Stromal cell of bone marrow (primary cell): Measurements from ENCODE around the gene KRTAP12-3.
"Not testable (repeated sequence)": the region's sequence is repeated elsewhere in the genome, so short reads cannot be mapped to it uniquely, and the experiment has no call there.

Source experiments
- DNase-seq: peaks from one replicate; pipeline ENCODE4 v3.0.0-alpha.2; 2012; ENCODE audit warnings: low read depth

The KRTAP12-3 gene

GRCh38 chr21:44627181-44627822 is 30.4 kb upstream of the KRTAP12-3 start:
- not testable (repeated sequence) for DNase-seq

- DNase-seq = not testable (repeated sequence)
Observed at GRCh38 chr21:44627831-44628233, 29.9 kb upstream of the KRTAP12-3 start.

GRCh38 chr21:44628707-44629391 is 28.9 kb upstream of the KRTAP12-3 start:
- DNase-seq = no peak

- no peak for DNase-seq
Observed at GRCh38 chr21:44630440-44630839, 27.3 kb upstream of the KRTAP12-3 start.

GRCh38 chr21:44632067-44632466 is 25.7 kb upstream of the KRTAP12-3 start:
- no peak for DNase-seq

- no peak for DNase-seq
Observed at GRCh38 chr21:44636209-44637017, 21.3 kb upstream of the KRTAP12-3 start.

GRCh38 chr21:44637018-44637850 is 20.5 kb upstream of the KRTAP12-3 start, which contains the start of gene KRTAP10-10:
KRTAP10-10 (plus strand) TSS chr21:44637356; CDS start chr21:44637418, 62 bp downstream.
- DNase-seq = no peak

GRCh38 chr21:44637851-44638348 is 19.8 kb upstream of the KRTAP12-3 start:
- not testable (repeated sequence) for DNase-seq

- not testable (repeated sequence) for DNase-seq
Observed at GRCh38 chr21:44638506-44639330, 19.0 kb upstream of the KRTAP12-3 start.

- no peak for DNase-seq
Observed at GRCh38 chr21:44639331-44639655, 18.4 kb upstream of the KRTAP12-3 start.

GRCh38 chr21:44640761-44641160 is 17.0 kb upstream of the KRTAP12-3 start:
- DNase-seq = no peak

GRCh38 chr21:44643741-44644310 is 13.9 kb upstream of the KRTAP12-3 start:
- no peak for DNase-seq

GRCh38 chr21:44644878-44645277 is 12.9 kb upstream of the KRTAP12-3 start:
- DNase-seq = no peak

GRCh38 chr21:44646366-44647221 is 11.1 kb upstream of the KRTAP12-3 start, which contains the start of gene KRTAP10-11:
KRTAP10-11 (plus strand) TSS chr21:44646414; CDS start chr21:44646459, 45 bp downstream.
- DNase-seq = not testable (repeated sequence)

GRCh38 chr21:44647222-44647552 is 10.5 kb upstream of the KRTAP12-3 start:
- no peak for DNase-seq

GRCh38 chr21:44648557-44649311 is 9.0 kb upstream of the KRTAP12-3 start:
- no peak for DNase-seq

- DNase-seq = no peak
Observed at GRCh38 chr21:44649521-44650100, 8.1 kb upstream of the KRTAP12-3 start.

GRCh38 chr21:44650265-44650972 is 7.3 kb upstream of the KRTAP12-3 start:
- no peak for DNase-seq
